A549 (cell line): ENCODE data around the gene HS6ST1. TPM values are rescaled to one million over a fixed set of nuclear protein-coding genes. Genes with fewer than 3 reads are reported as not detected.

Source experiments
- ATAC-seq, 2 experiments: fragments of 200-7000 bp in 1 of 2; fragments of >200 bp in 1 of 2; cut with Nextera tagmentation in 1 of 2; cut with Tn5 transposase in 1 of 2; 3 replicates each; pipeline versions ENCODE4 v1.8.0 to v1.9.1; 2018 to 2020; ENCODE audit warnings: mild to moderate bottlenecking in 1 of 2, moderate library complexity in 1 of 2
- CTCF ChIA-PET: fragments of 300-600 bp; sonication (Branson Sonifier 250); formaldehyde crosslinking; extraction: SDS; loops from one replicate; lab custom pipeline; 2021; ENCODE audit warnings: antibody characterized with exemption, inconsistent platforms; lab: Yijun Ruan, JAX
- POLR2A ChIA-PET: fragments of 350-600 bp; formaldehyde crosslinking; extraction: SDS; loops from one replicate; lab custom pipeline; 2021; ENCODE audit warnings: antibody characterized with exemption, inconsistent platforms; lab: Yijun Ruan, JAX
- DNase-seq, 2 experiments: peaks; one replicate each; pipeline versions ENCODE4 v3.0.0 to v3.0.0-alpha.2; 2011 to 2016; ENCODE audit warnings: low read depth in 1 of 2, low spot score in 1 of 2
- FAIRE-seq: peaks from 2 replicates; lab custom pipeline; 2011; peaks lifted over from hg19 to GRCh38; lab: Jason Lieb, UNC
- H3K27ac ChIP-seq, 2 experiments: fragments of >200 bp; sonication (Bioruptor Twin); formaldehyde crosslinking; 3 replicates each; pipeline ENCODE4 v1.5.1; 2016 to 2017
- H3K4me1 ChIP-seq: fragments of >200 bp; sonication (Bioruptor Twin); formaldehyde crosslinking; 3 replicates; pipeline ENCODE4 v1.6.1; 2016
- H3K4me2 ChIP-seq: fragments of >200 bp; sonication (Bioruptor Twin); formaldehyde crosslinking; 3 replicates; pipeline ENCODE4 v1.6.1; 2016
- H3K4me3 ChIP-seq: fragments of >200 bp; sonication (Bioruptor Twin); formaldehyde crosslinking; 3 replicates; pipeline ENCODE4 v1.5.1; 2016
- H3K9me3 ChIP-seq: fragments of >200 bp; sonication (Bioruptor Twin); formaldehyde crosslinking; 3 replicates; pipeline ENCODE4 v1.6.1; 2016
- ATOH8 ChIP-seq: fragments of 250-450 bp; sonication (Bioruptor Pico); IDR thresholded peaks from 2 replicates; pipeline ENCODE4 v1.5.0; 2020; ENCODE audit warnings: low read depth, mild to moderate bottlenecking, moderate library complexity
- CBX2 ChIP-seq: fragments of 200-600 bp; sonication (generic); IDR thresholded peaks from 2 replicates; pipeline ENCODE4 v1.6.1; 2016; ENCODE audit warnings: low read depth, mild to moderate bottlenecking, borderline replicate concordance
- E2F6 ChIP-seq: IDR thresholded peaks from 2 replicates; pipeline ENCODE4 v1.6.1; 2012; ENCODE audit warnings: low read depth, borderline replicate concordance
- EHF ChIP-seq: fragments of 250-450 bp; sonication (Bioruptor Pico); IDR thresholded peaks from 2 replicates; pipeline ENCODE4 v1.5.0; 2020; ENCODE audit warnings: mild to moderate bottlenecking
- ESRRA ChIP-seq: fragments of 150-350 bp; IDR thresholded peaks from 2 replicates; pipeline ENCODE4 v1.6.1; 2014; ENCODE audit warnings: mild to moderate bottlenecking, low read length, borderline replicate concordance
- HMGXB4 ChIP-seq: fragments of 250-450 bp; sonication (Bioruptor Pico); IDR thresholded peaks from 2 replicates; pipeline ENCODE4 v1.5.0; 2021; ENCODE audit warnings: mild to moderate bottlenecking, moderate library complexity, borderline replicate concordance
- HOXB13 ChIP-seq: fragments of 250-450 bp; sonication (Bioruptor Pico); IDR thresholded peaks from 2 replicates; pipeline ENCODE4 v1.5.0; 2020; ENCODE audit warnings: low read depth, mild to moderate bottlenecking, moderate library complexity
- JUN ChIP-seq, 2 experiments: fragments of >200 bp; sonication (Bioruptor Twin); formaldehyde crosslinking; IDR thresholded peaks; 2 replicates in 1 of 2; 3 replicates in 1 of 2; pipeline ENCODE4 v1.6.1; 2016 to 2017
- JUNB ChIP-seq: fragments of >200 bp; sonication (Bioruptor Twin); formaldehyde crosslinking; IDR thresholded peaks from 2 replicates; pipeline ENCODE4 v1.6.1; 2016
- KDM1A ChIP-seq: fragments of 200-600 bp; sonication (generic); IDR thresholded peaks from 2 replicates; pipeline ENCODE4 v1.6.1; 2016; ENCODE audit warnings: low read depth, mild to moderate bottlenecking
- KDM5A ChIP-seq: fragments of 200-600 bp; sonication (generic); IDR thresholded peaks from 2 replicates; pipeline ENCODE4 v1.6.1; 2016; ENCODE audit warnings: antibody characterized with exemption, mild to moderate bottlenecking
- MAFK ChIP-seq: fragments of 450-650 bp; IDR thresholded peaks from 2 replicates; pipeline ENCODE4 v1.6.1; 2014; ENCODE audit not compliant: partially characterized antibody
- MAZ ChIP-seq: fragments of 150-350 bp; IDR thresholded peaks from 2 replicates; pipeline ENCODE4 v1.6.1; 2014; ENCODE audit warnings: antibody characterized with exemption, low read depth, low read length, borderline replicate concordance
- NFE2L2 ChIP-seq: fragments of 150-350 bp; conservative IDR thresholded peaks from 2 replicates; pipeline ENCODE4 v1.6.1; 2014; ENCODE audit warnings: low read length
- NPAS2 ChIP-seq: fragments of 250-450 bp; sonication (Bioruptor Pico); IDR thresholded peaks from 2 replicates; pipeline ENCODE4 v1.8.0; 2022; ENCODE audit warnings: mild to moderate bottlenecking, moderate library complexity, borderline replicate concordance
- PBX3 ChIP-seq: IDR thresholded peaks from 2 replicates; pipeline ENCODE4 v1.6.1; 2012
- POLR2A ChIP-seq: IDR thresholded peaks from 2 replicates; pipeline ENCODE4 v1.6.1; 2012; ENCODE audit warnings: mild to moderate bottlenecking, low read length
- RAD21 ChIP-seq, 2 experiments: fragments of >200 bp in 1 of 2; sonication (Bioruptor Twin) in 1 of 2; formaldehyde crosslinking in 1 of 2; IDR thresholded peaks in 1 of 2; conservative IDR thresholded peaks in 1 of 2; 2 replicates in 1 of 2; 3 replicates in 1 of 2; pipeline ENCODE4 v1.6.1; 2012 to 2018; ENCODE audit warnings: inconsistent platforms in 1 of 2
- REST ChIP-seq: fragments of 200-600 bp; sonication (generic); IDR thresholded peaks from 2 replicates; pipeline ENCODE4 v1.6.1; 2016; ENCODE audit warnings: antibody characterized with exemption, mild to moderate bottlenecking, moderate library complexity
- RFX5 ChIP-seq: fragments of 450-650 bp; IDR thresholded peaks from 2 replicates; pipeline ENCODE4 v1.7.1; 2014; ENCODE audit warnings: antibody characterized with exemption, mild to moderate bottlenecking, moderate library complexity
- RNF2 ChIP-seq: fragments of 200-600 bp; sonication (generic); IDR thresholded peaks from 2 replicates; pipeline ENCODE4 v1.6.1; 2016; ENCODE audit warnings: low read depth, mild to moderate bottlenecking, antibody characterized with exemption, moderate library complexity, borderline replicate concordance
- SREBF2 ChIP-seq: fragments of 450-650 bp; IDR thresholded peaks from 2 replicates; pipeline ENCODE4 v1.6.1; 2014; ENCODE audit warnings: mild to moderate bottlenecking, moderate library complexity
- ZC3H11A ChIP-seq: fragments of 450-650 bp; IDR thresholded peaks from 2 replicates; pipeline ENCODE4 v1.6.1; 2014; ENCODE audit warnings: antibody characterized with exemption, mild to moderate bottlenecking
- ZFP36 ChIP-seq: fragments of 450-650 bp; IDR thresholded peaks from 2 replicates; pipeline ENCODE4 v1.6.1; 2014; ENCODE audit warnings: borderline replicate concordance; ENCODE audit not compliant: partially characterized antibody
- WGBS: methylation state at CpG from one replicate; pipeline ENCODE4 v1.1.6; 2017; ENCODE audit errors: missing lambda C conversion rate; 5-methylcytosine and 5-hydroxymethylcytosine counted together
- polyA plus RNA-seq, 4 experiments: library from polyadenylated mRNA; depleted of rRNA in 3 of 4; stranded (reverse); fragments of >200 nt; fragmentation: RNase III in 1 of 4; extraction: RNeasy Plus Mini Kit Qiagen cat#74134 plus additional on column Dnase treatment in 1 of 4; gene quantifications; 2 replicates in 3 of 4; 3 replicates in 1 of 4; pipeline ENCODE4 v1.2.3, GENCODE V29; 2011 to 2017

The HS6ST1 gene
- polyA plus RNA-seq, 2 of the 4 experiments (the other 2 are of a cell fraction): 3.8 to 11.6 TPM

- no peak overlapping the region for H3K4me2 ChIP-seq
- H3K4me3 ChIP-seq: no peak overlapping the region
- POLR2A ChIA-PET: no interaction called here
- H3K4me1 ChIP-seq: no peaks in the 10 kb centered on the region
- H3K27ac ChIP-seq: no peak overlapping the region
- CTCF ChIA-PET: no interaction called here
- WGBS: 88% methylated on average over 9 of the region's 13 CpGs
- no peaks in the 10 kb centered on the region for H3K9me3 ChIP-seq
- no peak for TF ChIP-seq ESRRA
- TF ChIP-seq HMGXB4 (CRISPR knock-in tag): no peak
- TF ChIP-seq NPAS2: no peak
- TF ChIP-seq ZFP36: no peak
- TF ChIP-seq MAFK: no peak
- TF ChIP-seq HOXB13 (CRISPR knock-in tag): no peak
- no peak for TF ChIP-seq CBX2
- no peak for TF ChIP-seq REST
- TF ChIP-seq RNF2: no peak
- no peak for TF ChIP-seq EHF (CRISPR knock-in tag)
- TF ChIP-seq RAD21 (conservative IDR thresholded peaks at IDR 0.05 in 1 of 2, IDR thresholded peaks at IDR 0.05 in 1 of 2): no peak
- TF ChIP-seq POLR2A: no peak
- TF ChIP-seq, all 56 proteins: peak for 0
- FAIRE-seq: no peak
- ATAC-seq: no peak
- no peak for DNase-seq
Measured at GRCh38 chr2:128291161-128291843, 27.4 kb downstream of the HS6ST1 start.

GRCh38 chr2:128290356-128290755, 28.3 kb downstream of the HS6ST1 start:
- TF ChIP-seq KDM1A (no peak), PBX3 (no peak), MAZ (no peak), KDM5A (no peak), ATOH8 (CRISPR knock-in tag) (no peak), ZFP36 (no peak), SREBF2 (no peak), JUNB (no peak), ESRRA (no peak), RAD21 (conservative IDR thresholded peaks at IDR 0.05 in 1 of 2, IDR thresholded peaks at IDR 0.05 in 1 of 2) (no peak), RFX5 (no peak), ZC3H11A (no peak), E2F6 (no peak), NFE2L2 (no peak), REST (no peak), JUN (IDR thresholded peaks at IDR 0.05) (no peak)
- TF ChIP-seq, all 56 proteins: peak for 0
- no peaks in the 10 kb centered on the region for H3K9me3 ChIP-seq
- no peak overlapping the region for H3K27ac ChIP-seq
- H3K4me2 ChIP-seq: no peak overlapping the region
- WGBS: 81% methylated on average over 3 of the region's 3 CpGs
- POLR2A ChIA-PET: no interaction called here
- no peak for DNase-seq
- FAIRE-seq: no peak
- CTCF ChIA-PET: interaction anchor here (0.6 to 1.3 kb wide), 2 partner anchors 20 to 1575 kb away, joined by 3 read pairs; no protein-coding TSS in a partner anchor
- H3K4me3 ChIP-seq: no peak overlapping the region
- H3K4me1 ChIP-seq: no peaks in the 10 kb centered on the region
- no peak for ATAC-seq
